ENCODE measurements around the gene NPEPL1.

Gene NPEPL1

GRCh38 chr20:58676161-58676560 lies 16.4 kb upstream of the NPEPL1 start:
- Histone ChIP-seq H3K4me3 (ENCODE audit: insufficient read length, low read depth) (no peak overlapping the region), H3K9me3 (ENCODE audit: insufficient read depth, low read length) (no peaks in the 10 kb centered on the region), H3K9ac (ENCODE audit: insufficient read length, low read depth) (no peak overlapping the region), H3K27me3 (ENCODE audit: insufficient read depth, insufficient read length) (no peaks in the 10 kb centered on the region), H3K4me1 (ENCODE audit: insufficient read depth, insufficient read length) (peaks cover 3% of the 10 kb centered on the region), H3K36me3 (ENCODE audit: insufficient read depth, insufficient read length, low read length) (peaks cover 89% of the 10 kb centered on the region)
- no peak for TF ChIP-seq ZNF274 (IDR thresholded peaks at IDR 0.05; ENCODE audit: low read depth, low read length)
- no peak for TF ChIP-seq SUZ12 (IDR thresholded peaks at IDR 0.05; ENCODE audit: extremely low read depth, insufficient read depth, insufficient read length)
- TF ChIP-seq YY1 (IDR thresholded peaks at IDR 0.05; ENCODE audit: insufficient read depth, insufficient read length), result no peak
- DNase-seq (ENCODE audit: low read depth, low spot score), result no peak

GRCh38 chr20:58677079-58677604 lies 15.5 kb upstream of the NPEPL1 start:
- H3K27me3 ChIP-seq (ENCODE audit: insufficient read depth, insufficient read length), result no peaks in the 10 kb centered on the region
- H3K36me3 ChIP-seq (ENCODE audit: insufficient read depth, insufficient read length, low read length), result peaks cover 82% of the 10 kb centered on the region
- TF ChIP-seq YY1 (IDR thresholded peaks at IDR 0.05; ENCODE audit: insufficient read depth, insufficient read length) (no peak), ZNF274 (IDR thresholded peaks at IDR 0.05; ENCODE audit: low read depth, low read length) (no peak), SUZ12 (IDR thresholded peaks at IDR 0.05; ENCODE audit: extremely low read depth, insufficient read depth, insufficient read length) (no peak)
- H3K9me3 ChIP-seq (ENCODE audit: insufficient read depth, low read length), result no peaks in the 10 kb centered on the region
- H3K9ac ChIP-seq (ENCODE audit: insufficient read length, low read depth), result no peak overlapping the region
- no peak for DNase-seq (ENCODE audit: low read depth, low spot score)
- no peak overlapping the region for H3K4me3 ChIP-seq (ENCODE audit: insufficient read length, low read depth)
- peaks cover 3% of the 10 kb centered on the region for H3K4me1 ChIP-seq (ENCODE audit: insufficient read depth, insufficient read length)

- Histone ChIP-seq H3K9ac (ENCODE audit: insufficient read length, low read depth) (no peak overlapping the region), H3K9me3 (ENCODE audit: insufficient read depth, low read length) (no peaks in the 10 kb centered on the region), H3K27me3 (ENCODE audit: insufficient read depth, insufficient read length) (no peaks in the 10 kb centered on the region), H3K4me3 (ENCODE audit: insufficient read length, low read depth) (no peak overlapping the region), H3K4me1 (ENCODE audit: insufficient read depth, insufficient read length) (peaks cover 3% of the 10 kb centered on the region), H3K36me3 (ENCODE audit: insufficient read depth, insufficient read length, low read length) (peaks cover 75% of the 10 kb centered on the region)
- DNase-seq (ENCODE audit: low read depth, low spot score), result no peak
- TF ChIP-seq YY1 (IDR thresholded peaks at IDR 0.05; ENCODE audit: insufficient read depth, insufficient read length) (no peak), ZNF274 (IDR thresholded peaks at IDR 0.05; ENCODE audit: low read depth, low read length) (no peak), SUZ12 (IDR thresholded peaks at IDR 0.05; ENCODE audit: extremely low read depth, insufficient read depth, insufficient read length) (no peak)
Measured at GRCh38 chr20:58677808-58678207, 14.8 kb upstream of the NPEPL1 start.

GRCh38 chr20:58678806-58679205 lies 13.8 kb upstream of the NPEPL1 start:
- DNase-seq (ENCODE audit: low read depth, low spot score), result no peak
- H3K36me3 ChIP-seq (ENCODE audit: insufficient read depth, insufficient read length, low read length), result peaks cover 65% of the 10 kb centered on the region
- H3K27me3 ChIP-seq (ENCODE audit: insufficient read depth, insufficient read length), result no peaks in the 10 kb centered on the region
- no peak overlapping the region for H3K9ac ChIP-seq (ENCODE audit: insufficient read length, low read depth)
- H3K9me3 ChIP-seq (ENCODE audit: insufficient read depth, low read length), result no peaks in the 10 kb centered on the region
- no peak overlapping the region for H3K4me3 ChIP-seq (ENCODE audit: insufficient read length, low read depth)
- TF ChIP-seq YY1 (IDR thresholded peaks at IDR 0.05; ENCODE audit: insufficient read depth, insufficient read length), result no peak
- TF ChIP-seq ZNF274 (IDR thresholded peaks at IDR 0.05; ENCODE audit: low read depth, low read length), result no peak
- no peak for TF ChIP-seq SUZ12 (IDR thresholded peaks at IDR 0.05; ENCODE audit: extremely low read depth, insufficient read depth, insufficient read length)
- peaks cover 3% of the 10 kb centered on the region for H3K4me1 ChIP-seq (ENCODE audit: insufficient read depth, insufficient read length)

- no peak for DNase-seq (ENCODE audit: low read depth, low spot score)
- no peaks in the 10 kb centered on the region for H3K9me3 ChIP-seq (ENCODE audit: insufficient read depth, low read length)
- peaks cover 25% of the 10 kb centered on the region for H3K36me3 ChIP-seq (ENCODE audit: insufficient read depth, insufficient read length, low read length)
- H3K4me1 ChIP-seq (ENCODE audit: insufficient read depth, insufficient read length), result no peaks in the 10 kb centered on the region
- H3K4me3 ChIP-seq (ENCODE audit: insufficient read length, low read depth), result no peak overlapping the region
- no peak overlapping the region for H3K9ac ChIP-seq (ENCODE audit: insufficient read length, low read depth)
- no peak for TF ChIP-seq SUZ12 (IDR thresholded peaks at IDR 0.05; ENCODE audit: extremely low read depth, insufficient read depth, insufficient read length)
- TF ChIP-seq ZNF274 (IDR thresholded peaks at IDR 0.05; ENCODE audit: low read depth, low read length), result no peak
- TF ChIP-seq YY1 (IDR thresholded peaks at IDR 0.05; ENCODE audit: insufficient read depth, insufficient read length), result no peak
- H3K27me3 ChIP-seq (ENCODE audit: insufficient read depth, insufficient read length), result no peaks in the 10 kb centered on the region
Measured at GRCh38 chr20:58682656-58683531, 9.7 kb upstream of the NPEPL1 start.

- no peak overlapping the region for H3K4me3 ChIP-seq (ENCODE audit: insufficient read length, low read depth)
- no peak for DNase-seq (ENCODE audit: low read depth, low spot score)
- peaks cover 3% of the 10 kb centered on the region for H3K4me1 ChIP-seq (ENCODE audit: insufficient read depth, insufficient read length)
- no peak overlapping the region for H3K9ac ChIP-seq (ENCODE audit: insufficient read length, low read depth)
- peaks cover 16% of the 10 kb centered on the region for H3K36me3 ChIP-seq (ENCODE audit: insufficient read depth, insufficient read length, low read length)
- H3K27me3 ChIP-seq (ENCODE audit: insufficient read depth, insufficient read length), result no peaks in the 10 kb centered on the region
- no peaks in the 10 kb centered on the region for H3K9me3 ChIP-seq (ENCODE audit: insufficient read depth, low read length)
- no peak for TF ChIP-seq SUZ12 (IDR thresholded peaks at IDR 0.05; ENCODE audit: extremely low read depth, insufficient read depth, insufficient read length)
- no peak for TF ChIP-seq ZNF274 (IDR thresholded peaks at IDR 0.05; ENCODE audit: low read depth, low read length)
- no peak for TF ChIP-seq YY1 (IDR thresholded peaks at IDR 0.05; ENCODE audit: insufficient read depth, insufficient read length)
Measured at GRCh38 chr20:58684291-58684690, 8.3 kb upstream of the NPEPL1 start.

GRCh38 chr20:58685988-58686387 lies 6.6 kb upstream of the NPEPL1 start:
- DNase-seq (ENCODE audit: low read depth, low spot score), result no peak
- Histone ChIP-seq H3K27me3 (ENCODE audit: insufficient read depth, insufficient read length) (no peaks in the 10 kb centered on the region), H3K4me3 (ENCODE audit: insufficient read length, low read depth) (no peak overlapping the region), H3K4me1 (ENCODE audit: insufficient read depth, insufficient read length) (peaks cover 3% of the 10 kb centered on the region), H3K9me3 (ENCODE audit: insufficient read depth, low read length) (no peaks in the 10 kb centered on the region), H3K9ac (ENCODE audit: insufficient read length, low read depth) (no peak overlapping the region), H3K36me3 (ENCODE audit: insufficient read depth, insufficient read length, low read length) (no peaks in the 10 kb centered on the region)
- no peak for TF ChIP-seq ZNF274 (IDR thresholded peaks at IDR 0.05; ENCODE audit: low read depth, low read length)
- TF ChIP-seq SUZ12 (IDR thresholded peaks at IDR 0.05; ENCODE audit: extremely low read depth, insufficient read depth, insufficient read length), result no peak
- no peak for TF ChIP-seq YY1 (IDR thresholded peaks at IDR 0.05; ENCODE audit: insufficient read depth, insufficient read length)
